H1 (cell line): ENCODE results near the gene ANKRD29. TPM values are rescaled to one million over a fixed set of nuclear protein-coding genes. Genes with fewer than 3 reads are reported as not detected.

ENCODE experiments used
- CTCF ChIA-PET: fragments of 300-600 bp; sonication (Branson Sonifier 250); formaldehyde crosslinking; loops from one replicate; lab custom pipeline; 2021; ENCODE audit not compliant: partially characterized antibody; lab: Charles Lee
- POLR2A ChIA-PET: fragments of 300-600 bp; sonication (Branson Sonifier 250); formaldehyde crosslinking; loops from one replicate; lab custom pipeline; 2021; ENCODE audit warnings: inconsistent platforms; ENCODE audit not compliant: partially characterized antibody; lab: Charles Lee
- DNase-seq, 2 experiments: peaks; one replicate each; pipeline versions ENCODE4 v3.0.0 to v3.0.0-alpha.2; 2010 to 2022; ENCODE audit warnings: low spot score in 2 of 2, low read depth in 1 of 2, mixed read lengths in 1 of 2
- FAIRE-seq: peaks from 2 replicates; lab custom pipeline; 2011; peaks lifted over from hg19 to GRCh38; lab: Jason Lieb, UNC
- H2AFZ ChIP-seq: 2 replicates; pipeline ENCODE4 v1.8.1; 2012; ENCODE audit warnings: low read length, inconsistent platforms
- H2AK5ac ChIP-seq: 2 replicates; pipeline ENCODE4 v1.6.1; 2013; ENCODE audit warnings: low read depth, low read length
- H2BK120ac ChIP-seq: replicated peaks from 2 replicates; pipeline ENCODE3; 2013; ENCODE audit warnings: low read depth, low read length, inconsistent platforms
- H2BK12ac ChIP-seq: 2 replicates; pipeline ENCODE4 v1.6.1; 2013; ENCODE audit warnings: low read depth, low read length
- H2BK15ac ChIP-seq: 2 replicates; pipeline ENCODE4 v1.6.1; 2013; ENCODE audit warnings: low read length
- H2BK20ac ChIP-seq: 2 replicates; pipeline ENCODE4 v1.6.1; 2013; ENCODE audit warnings: low read length
- H2BK5ac ChIP-seq: 2 replicates; pipeline ENCODE4 v1.6.1; 2013; ENCODE audit warnings: low read depth, low read length
- H3K14ac ChIP-seq: 2 replicates; pipeline ENCODE4 v1.6.1; 2013; ENCODE audit warnings: inconsistent platforms; ENCODE audit not compliant: insufficient read length
- H3K18ac ChIP-seq: 2 replicates; pipeline ENCODE4 v1.6.1; 2013; ENCODE audit warnings: low read length; ENCODE audit errors: extremely low read depth
- H3K23ac ChIP-seq: 2 replicates; pipeline ENCODE4 v1.6.1; 2013; ENCODE audit warnings: inconsistent platforms; ENCODE audit not compliant: insufficient read length
- H3K23me2 ChIP-seq: 2 replicates; pipeline ENCODE4 v1.6.1; 2013; ENCODE audit warnings: low read depth, low read length
- H3K27ac ChIP-seq: 2 replicates; pipeline ENCODE4 v1.6.1; 2011; ENCODE audit warnings: low read depth, low read length, inconsistent platforms
- H3K27me3 ChIP-seq, 4 experiments: replicated peaks in 1 of 4; 1 replicate in 1 of 4; 2 replicates in 3 of 4; pipeline versions ENCODE4 v1.6.1 to v1.8.1; 2011 to 2013; ENCODE audit warnings: low read length in 3 of 4, mild to moderate bottlenecking in 3 of 4, inconsistent platforms in 2 of 4, mixed read lengths in 2 of 4, moderate library complexity in 1 of 4; ENCODE audit not compliant: control insufficient read depth in 3 of 4, insufficient read depth in 3 of 4; ENCODE audit errors: extremely low read depth in 1 of 4
- H3K36me3 ChIP-seq, 4 experiments: 2 replicates each; pipeline versions ENCODE4 v1.6.1 to v1.8.1; 2011 to 2013; ENCODE audit warnings: mild to moderate bottlenecking in 4 of 4, low read length in 3 of 4, moderate library complexity in 2 of 4, control low read depth in 1 of 4, inconsistent platforms in 1 of 4; ENCODE audit not compliant: insufficient read depth in 4 of 4, control insufficient read depth in 2 of 4
- H3K4ac ChIP-seq: replicated peaks from 2 replicates; pipeline ENCODE3; 2013; ENCODE audit warnings: low read length, low read depth, mixed read lengths, inconsistent platforms; ENCODE audit not compliant: insufficient read length
- H3K4me1 ChIP-seq, 4 experiments: replicated peaks in 1 of 4; 1 replicate in 1 of 4; 2 replicates in 3 of 4; pipeline versions ENCODE4 v1.6.1 to v1.8.1; 2011 to 2013; ENCODE audit warnings: low read length in 3 of 4, inconsistent platforms in 2 of 4, mixed read lengths in 1 of 4; ENCODE audit not compliant: insufficient read depth in 4 of 4, control insufficient read depth in 3 of 4
- H3K4me2 ChIP-seq, 2 experiments: 2 replicates each; pipeline versions ENCODE4 v1.6.1 to v1.8.1; 2011 to 2013; ENCODE audit warnings: low read depth in 2 of 2, low read length in 2 of 2, control low read depth in 1 of 2, inconsistent platforms in 1 of 2, mild to moderate bottlenecking in 1 of 2; ENCODE audit not compliant: insufficient read depth in 1 of 2
- H3K4me3 ChIP-seq, 4 experiments: fragments of 200-600, 300-600 bp in 1 of 4; sonication (generic), shearing (Covaris generic), sonication (Bioruptor Twin) in 1 of 4; 2 replicates each; pipeline versions ENCODE4 v1.5.1 to v1.8.1; 2011 to 2016; ENCODE audit warnings: low read length in 4 of 4, low read depth in 3 of 4, control low read depth in 2 of 4, inconsistent platforms in 2 of 4, mild to moderate bottlenecking in 2 of 4, mixed read lengths in 1 of 4, moderate library complexity in 1 of 4; ENCODE audit not compliant: insufficient read depth in 2 of 4; ENCODE audit errors: extremely low read depth in 1 of 4
- H3K56ac ChIP-seq: replicated peaks from 2 replicates; pipeline ENCODE3; 2013; ENCODE audit warnings: low read depth, mild to moderate bottlenecking, mixed read lengths, low read length, inconsistent platforms; ENCODE audit not compliant: insufficient read length
- H3K79me1 ChIP-seq: 2 replicates; pipeline ENCODE4 v1.6.1; 2013; ENCODE audit warnings: low read depth, low read length, control low read depth
- H3K79me2 ChIP-seq, 2 experiments: 2 replicates each; pipeline versions ENCODE4 v1.6.1 to v1.8.1; 2012 to 2013; ENCODE audit warnings: low read length in 2 of 2, mild to moderate bottlenecking in 2 of 2, inconsistent platforms in 1 of 2; ENCODE audit not compliant: insufficient read depth in 2 of 2, control insufficient read depth in 1 of 2
- H3K9ac ChIP-seq, 4 experiments: replicated peaks in 1 of 4; 1 replicate in 1 of 4; 2 replicates in 3 of 4; pipeline versions ENCODE4 v1.6.1 to v1.8.1; 2011 to 2013; ENCODE audit warnings: low read depth in 3 of 4, low read length in 3 of 4, control low read depth in 2 of 4, mild to moderate bottlenecking in 2 of 4, moderate library complexity in 2 of 4, inconsistent platforms in 1 of 4; ENCODE audit errors: extremely low read depth in 1 of 4
- H3K9me3 ChIP-seq, 2 experiments: 2 replicates each; pipeline versions ENCODE4 v1.6.1 to v1.8.1; 2012 to 2013; ENCODE audit warnings: mild to moderate bottlenecking in 2 of 2, moderate library complexity in 2 of 2, control low read depth in 1 of 2, inconsistent platforms in 1 of 2, low read depth in 1 of 2, low read length in 1 of 2, mixed read lengths in 1 of 2; ENCODE audit not compliant: insufficient read depth in 2 of 2
- H4K20me1 ChIP-seq, 2 experiments: replicated peaks in 1 of 2; 2 replicates each; pipeline versions ENCODE3 to v1.8.1; 2011 to 2013; ENCODE audit warnings: inconsistent platforms in 2 of 2, low read length in 2 of 2, mild to moderate bottlenecking in 1 of 2; ENCODE audit not compliant: insufficient read depth in 2 of 2, control insufficient read depth in 1 of 2
- H4K5ac ChIP-seq: 2 replicates; pipeline ENCODE4 v1.6.1; 2013; ENCODE audit warnings: low read length, low read depth, mixed read lengths, inconsistent platforms; ENCODE audit not compliant: insufficient read length
- H4K8ac ChIP-seq: 2 replicates; pipeline ENCODE4 v1.8.0; 2013; ENCODE audit warnings: mild to moderate bottlenecking, moderate library complexity, low read length, inconsistent platforms; ENCODE audit not compliant: insufficient read depth; ENCODE audit errors: extremely low read depth
- H4K91ac ChIP-seq: replicated peaks from 2 replicates; pipeline ENCODE3; 2013; ENCODE audit warnings: low read length, mixed read lengths, inconsistent platforms; ENCODE audit not compliant: insufficient read length
- BACH1 ChIP-seq: IDR thresholded peaks from 2 replicates; pipeline ENCODE4 v1.6.1; 2012; ENCODE audit warnings: low read length, improper control_type of control experiment
- BCL11A ChIP-seq, 2 experiments: IDR thresholded peaks; one replicate each; pipeline ENCODE4 v1.6.1; 2011; ENCODE audit warnings: low read depth in 2 of 2, low read length in 2 of 2, mild to moderate bottlenecking in 2 of 2
- EGR1 ChIP-seq: IDR thresholded peaks from 2 replicates; pipeline ENCODE4 v1.6.1; 2011; ENCODE audit warnings: low read depth, low read length, borderline replicate concordance
- EZH2 ChIP-seq: fragments of 200-600 bp; sonication (generic); IDR thresholded peaks from 2 replicates; pipeline ENCODE4 v1.7.1; 2012; ENCODE audit warnings: low read depth, mild to moderate bottlenecking, moderate library complexity, low read length, inconsistent platforms; ENCODE audit not compliant: severe bottlenecking
- FOSL1 ChIP-seq: IDR thresholded peaks from 2 replicates; pipeline ENCODE4 v1.6.1; 2011; ENCODE audit warnings: mild to moderate bottlenecking, low read depth, low read length, moderate library complexity; ENCODE audit not compliant: insufficient read depth
- HDAC2 ChIP-seq, 2 experiments: fragments of 300-600 bp in 1 of 2; sonication (generic) in 1 of 2; IDR thresholded peaks; 2 replicates each; pipeline ENCODE4 v1.6.1; 2011 to 2012; ENCODE audit warnings: low read depth in 2 of 2, low read length in 2 of 2, mild to moderate bottlenecking in 2 of 2, moderate library complexity in 2 of 2, borderline replicate concordance in 1 of 2, inconsistent platforms in 1 of 2
- KDM1A ChIP-seq: fragments of 200-600, 300-600 bp; sonication (generic); IDR thresholded peaks from 2 replicates; pipeline ENCODE4 v1.7.1; 2016; ENCODE audit warnings: mild to moderate bottlenecking, low read length, borderline replicate concordance
- KDM5A ChIP-seq: fragments of 200-600 bp; IDR thresholded peaks from 2 replicates; pipeline ENCODE4 v1.7.1; 2012; ENCODE audit warnings: mild to moderate bottlenecking, low read length, inconsistent platforms, mixed read lengths
- POLR2AphosphoS5 ChIP-seq: IDR thresholded peaks from 2 replicates; pipeline ENCODE4 v1.6.1; 2011; ENCODE audit warnings: low read depth, low read length
- RXRA ChIP-seq: IDR thresholded peaks from 2 replicates; pipeline ENCODE4 v1.6.1; 2011; ENCODE audit warnings: low read depth, mild to moderate bottlenecking, low read length, moderate library complexity; ENCODE audit not compliant: insufficient read depth
- SUZ12 ChIP-seq: fragments of 200-600 bp; sonication (generic); IDR thresholded peaks from 2 replicates; pipeline ENCODE4 v1.6.1; 2012; ENCODE audit warnings: mild to moderate bottlenecking, inconsistent platforms, low read length, moderate library complexity, mixed read lengths
- polyA plus RNA-seq, 7 experiments: library from polyadenylated mRNA; depleted of rRNA in 3 of 7; stranded (reverse) in 5 of 7; unstranded in 2 of 7; fragments of >200 nt in 5 of 7; fragments of 200-250 nt in 2 of 7; gene quantifications; 1 replicate in 5 of 7; 2 replicates in 1 of 7; 4 replicates in 1 of 7; pipeline versions ENCODE4 v1.2.1 to v1.2.3, GENCODE V29; 2011 to 2013; ENCODE audit warnings: missing spikeins in 2 of 7, mixed read lengths in 2 of 7
- total RNA-seq: library from RNA; stranded (reverse); fragmentation: NEBNext Ultra II Directional; extraction: Animal tissue kit (Norgen Biotek cat#: 25700); gene quantifications from 2 replicates; pipeline ENCODE4 v1.2.1, GENCODE V29; 2021
- TF ChIP-seq, protein P1 (sequence below): IDR thresholded peaks from 2 replicates; pipeline ENCODE4 v1.6.1; 2011; ENCODE audit warnings: low read depth, mild to moderate bottlenecking, low read length; ENCODE audit not compliant: insufficient read depth
- TF ChIP-seq, protein P2 (sequence below): IDR thresholded peaks from 2 replicates; pipeline ENCODE4 v1.6.1; 2012; ENCODE audit warnings: low read length, inconsistent platforms

ANKRD29 gene
- total and polyA plus RNA-seq, 2 of the 8 experiments (the other 6 are each of a cell fraction or from before 2014, with no cell fraction given), result 3.0 to 7.3 TPM

DNA sequence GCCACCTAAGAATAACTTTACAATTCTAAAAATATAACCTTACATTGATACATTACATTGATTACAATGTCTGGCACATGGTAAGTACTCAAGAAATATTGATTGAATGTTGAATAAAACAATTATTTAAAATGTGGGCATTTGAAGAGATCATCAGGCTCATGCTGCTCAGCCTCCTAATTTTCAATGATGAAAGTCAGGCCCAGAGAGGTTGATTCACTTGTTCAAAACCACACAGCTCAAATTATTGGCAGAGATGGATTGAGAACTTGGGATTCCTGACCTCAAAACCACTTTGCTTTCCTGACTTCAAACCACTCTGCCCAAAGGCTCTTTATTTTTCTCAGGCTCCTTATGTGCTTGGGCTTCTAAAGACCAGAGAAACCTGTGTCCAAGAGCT lies 34.7 kb downstream of the ANKRD29 start:
- Histone ChIP-seq H3K14ac (no peak overlapping the region), H3K79me1 (no peaks in the 10 kb centered on the region), H3K9me3 (no peaks in the 10 kb centered on the region; a peak in 1 of 4 replicates), H2AFZ (no peak overlapping the region), H4K91ac (no peak overlapping the region), H3K4me3 (no peak overlapping the region), H3K4me2 (no peak overlapping the region), H2BK120ac (no peak overlapping the region), H2BK5ac (no peak overlapping the region), H3K18ac (no peak overlapping the region), H3K36me3 (no peaks in the 10 kb centered on the region), H2BK20ac (no peak overlapping the region), H3K9ac (no peak overlapping the region), H4K20me1 (no peaks in the 10 kb centered on the region), H3K23ac (no peak overlapping the region), H2BK12ac (no peak overlapping the region), H2AK5ac (no peak overlapping the region), H3K4ac (no peak overlapping the region), H3K79me2 (no peaks in the 10 kb centered on the region), H3K4me1 (peaks cover 0 to 4% (median 2%) of the 10 kb centered on the region in 4 experiments; a peak in 3 of 7 replicates), H3K56ac (no peak overlapping the region), H3K27ac (no peak overlapping the region), H2BK15ac (no peak overlapping the region), H4K8ac (no peak overlapping the region), H3K23me2 (no peaks in the 10 kb centered on the region), H4K5ac (no peak overlapping the region), H3K27me3 (no peaks in the 10 kb centered on the region)
- POLR2A ChIA-PET, result no interaction called here
- DNase-seq (no peak), FAIRE-seq (no peak)
- CTCF ChIA-PET, result interaction anchor here (1.5 kb wide), 1 partner anchor 291 kb away, joined by 6 read pairs; no protein-coding TSS in a partner anchor
- TF ChIP-seq BCL11A (IDR thresholded peaks at IDR 0.05; ENCODE audit: low read depth in 2 of 2, low read length in 2 of 2), result no peak
- no peak for TF ChIP-seq POLR2AphosphoS5
- TF ChIP-seq HDAC2 (IDR thresholded peaks at IDR 0.05; ENCODE audit: borderline replicate concordance in 1 of 2, low read depth in 2 of 2, low read length in 2 of 2), result no peak
- TF ChIP-seq KDM5A, result no peak
- TF ChIP-seq, protein P1, sequence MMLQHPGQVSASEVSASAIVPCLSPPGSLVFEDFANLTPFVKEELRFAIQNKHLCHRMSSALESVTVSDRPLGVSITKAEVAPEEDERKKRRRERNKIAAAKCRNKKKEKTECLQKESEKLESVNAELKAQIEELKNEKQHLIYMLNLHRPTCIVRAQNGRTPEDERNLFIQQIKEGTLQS, result no peak
- no peak for TF ChIP-seq BACH1
- TF ChIP-seq, protein P2, sequence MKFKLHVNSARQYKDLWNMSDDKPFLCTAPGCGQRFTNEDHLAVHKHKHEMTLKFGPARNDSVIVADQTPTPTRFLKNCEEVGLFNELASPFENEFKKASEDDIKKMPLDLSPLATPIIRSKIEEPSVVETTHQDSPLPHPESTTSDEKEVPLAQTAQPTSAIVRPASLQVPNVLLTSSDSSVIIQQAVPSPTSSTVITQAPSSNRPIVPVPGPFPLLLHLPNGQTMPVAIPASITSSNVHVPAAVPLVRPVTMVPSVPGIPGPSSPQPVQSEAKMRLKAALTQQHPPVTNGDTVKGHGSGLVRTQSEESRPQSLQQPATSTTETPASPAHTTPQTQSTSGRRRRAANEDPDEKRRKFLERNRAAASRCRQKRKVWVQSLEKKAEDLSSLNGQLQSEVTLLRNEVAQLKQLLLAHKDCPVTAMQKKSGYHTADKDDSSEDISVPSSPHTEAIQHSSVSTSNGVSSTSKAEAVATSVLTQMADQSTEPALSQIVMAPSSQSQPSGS, result no peak
- TF ChIP-seq FOSL1, result no peak
- TF ChIP-seq EGR1, result no peak
- TF ChIP-seq EZH2, result no peak
- no peak for TF ChIP-seq RXRA
- no peak for TF ChIP-seq KDM1A
- TF ChIP-seq SUZ12, result no peak
